Measurements from ENCODE around the gene TMEM242. TPM values are rescaled to one million over a fixed set of nuclear protein-coding genes. Genes with fewer than 3 reads are reported as not detected.

Gene TMEM242
- total and polyA plus RNA-seq, 2 of the 4 experiments (the other 2 are of a cell fraction) = 2.3 to 4.6 TPM

- 0 out of 2 replicates have a peak, but pooled peaks have one; percentile 20 for TF ChIP-seq BHLHE40 (IDR thresholded peaks at IDR 0.05; ENCODE audit: low read depth, low read length)
- peak; percentile 87 for TF ChIP-seq MAZ (IDR thresholded peaks at IDR 0.05; ENCODE audit: borderline replicate concordance, low read depth, low read length)
- TF ChIP-seq, protein P1, sequence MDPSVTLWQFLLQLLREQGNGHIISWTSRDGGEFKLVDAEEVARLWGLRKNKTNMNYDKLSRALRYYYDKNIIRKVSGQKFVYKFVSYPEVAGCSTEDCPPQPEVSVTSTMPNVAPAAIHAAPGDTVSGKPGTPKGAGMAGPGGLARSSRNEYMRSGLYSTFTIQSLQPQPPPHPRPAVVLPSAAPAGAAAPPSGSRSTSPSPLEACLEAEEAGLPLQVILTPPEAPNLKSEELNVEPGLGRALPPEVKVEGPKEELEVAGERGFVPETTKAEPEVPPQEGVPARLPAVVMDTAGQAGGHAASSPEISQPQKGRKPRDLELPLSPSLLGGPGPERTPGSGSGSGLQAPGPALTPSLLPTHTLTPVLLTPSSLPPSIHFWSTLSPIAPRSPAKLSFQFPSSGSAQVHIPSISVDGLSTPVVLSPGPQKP (IDR thresholded peaks at IDR 0.05; ENCODE audit: borderline replicate concordance, low read depth, low read length) = no peak
Observed at GRCh38 chr6:157323255-157323965, at the start of gene TMEM242 (continued).
